WERI-Rb-1 (cell line): ENCODE results near the gene EFNA1.
"Not testable (repeated sequence)": the region's sequence is repeated elsewhere in the genome, so short reads cannot be mapped to it uniquely, and the experiment has no call there.

Source experiments
- DNase-seq: peaks from one replicate; pipeline ENCODE4 v3.0.0-alpha.2; 2020
- H3K27ac ChIP-seq: fragments of 250-450 bp; sonication (Bioruptor Pico); 2 replicates; pipeline ENCODE4 v1.5.1; 2020; ENCODE audit warnings: mild to moderate bottlenecking, moderate library complexity
- H3K27me3 ChIP-seq: fragments of 250-450 bp; sonication (Bioruptor Pico); 2 replicates; pipeline ENCODE4 v1.5.1; 2021; ENCODE audit warnings: mild to moderate bottlenecking, low read depth, moderate library complexity; ENCODE audit not compliant: insufficient read depth, severe bottlenecking
- H3K36me3 ChIP-seq: fragments of 250-450 bp; sonication (Bioruptor Pico); 2 replicates; pipeline ENCODE4 v1.5.1; 2020; ENCODE audit warnings: mild to moderate bottlenecking, moderate library complexity
- H3K4me3 ChIP-seq: 2 replicates; pipeline ENCODE4 v1.5.1; 2011; ENCODE audit warnings: low read depth, mild to moderate bottlenecking, control low read depth, low read length
- H3K9me3 ChIP-seq: fragments of 250-450 bp; sonication (Bioruptor Pico); 2 replicates; pipeline ENCODE4 v1.5.1; 2021; ENCODE audit warnings: mild to moderate bottlenecking, moderate library complexity; ENCODE audit not compliant: severe bottlenecking
- TF ChIP-seq, protein P1 (sequence below): IDR thresholded peaks from 2 replicates; pipeline ENCODE4 v1.5.1; 2011; ENCODE audit warnings: low read depth, mild to moderate bottlenecking, control low read depth, inconsistent platforms, low read length

The EFNA1 gene

DNA sequence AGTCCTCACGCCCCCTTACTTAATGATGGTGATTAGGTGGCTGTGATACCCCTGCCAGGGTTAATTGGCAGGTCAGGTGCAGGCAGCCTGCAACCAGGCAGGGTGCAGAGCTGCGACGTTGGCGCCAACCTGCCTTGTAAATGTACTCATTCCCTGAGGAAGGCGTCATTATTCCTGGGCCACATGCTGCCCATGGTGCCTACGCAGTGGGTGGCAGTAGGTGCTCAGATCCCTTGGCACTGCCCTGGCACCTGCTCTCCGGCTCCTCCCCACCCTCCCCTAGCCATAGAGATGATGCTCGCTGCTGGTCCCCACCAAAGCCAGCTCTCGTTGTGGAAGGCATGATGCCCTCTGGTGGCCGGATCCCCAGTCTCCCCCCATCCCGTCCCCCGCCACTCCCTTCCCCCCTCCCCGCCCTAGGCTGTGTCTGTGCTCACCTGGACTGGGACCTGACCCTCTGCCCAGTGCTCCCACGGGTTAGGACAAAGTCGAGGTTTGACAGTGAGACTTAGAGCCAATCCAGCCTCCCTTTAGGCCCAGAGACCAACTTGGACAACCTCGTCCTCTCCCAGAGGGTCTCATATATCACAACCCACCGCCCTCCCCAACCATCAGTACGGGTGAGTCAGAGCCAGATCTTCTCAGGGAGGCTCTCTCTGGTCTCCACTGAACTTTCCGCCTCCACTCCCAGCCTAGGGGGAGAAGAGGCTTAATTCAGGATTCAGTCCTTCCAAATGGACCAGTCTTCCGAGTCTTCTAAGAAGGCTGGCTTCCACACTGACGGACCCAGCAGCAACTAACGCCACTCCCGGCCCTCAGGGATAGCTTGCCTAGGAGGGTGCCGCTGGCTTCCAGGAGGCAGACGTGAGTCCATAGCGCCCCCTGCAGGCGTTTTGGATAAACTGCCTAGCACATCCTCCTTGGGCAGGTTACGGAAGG, 39.8 kb downstream of the EFNA1 start:
- peaks cover 23% of the 10 kb centered on the region for H3K36me3 ChIP-seq
- H3K27ac ChIP-seq = no peak overlapping the region
- DNase-seq = peak; percentile 99
- TF ChIP-seq, protein P1, sequence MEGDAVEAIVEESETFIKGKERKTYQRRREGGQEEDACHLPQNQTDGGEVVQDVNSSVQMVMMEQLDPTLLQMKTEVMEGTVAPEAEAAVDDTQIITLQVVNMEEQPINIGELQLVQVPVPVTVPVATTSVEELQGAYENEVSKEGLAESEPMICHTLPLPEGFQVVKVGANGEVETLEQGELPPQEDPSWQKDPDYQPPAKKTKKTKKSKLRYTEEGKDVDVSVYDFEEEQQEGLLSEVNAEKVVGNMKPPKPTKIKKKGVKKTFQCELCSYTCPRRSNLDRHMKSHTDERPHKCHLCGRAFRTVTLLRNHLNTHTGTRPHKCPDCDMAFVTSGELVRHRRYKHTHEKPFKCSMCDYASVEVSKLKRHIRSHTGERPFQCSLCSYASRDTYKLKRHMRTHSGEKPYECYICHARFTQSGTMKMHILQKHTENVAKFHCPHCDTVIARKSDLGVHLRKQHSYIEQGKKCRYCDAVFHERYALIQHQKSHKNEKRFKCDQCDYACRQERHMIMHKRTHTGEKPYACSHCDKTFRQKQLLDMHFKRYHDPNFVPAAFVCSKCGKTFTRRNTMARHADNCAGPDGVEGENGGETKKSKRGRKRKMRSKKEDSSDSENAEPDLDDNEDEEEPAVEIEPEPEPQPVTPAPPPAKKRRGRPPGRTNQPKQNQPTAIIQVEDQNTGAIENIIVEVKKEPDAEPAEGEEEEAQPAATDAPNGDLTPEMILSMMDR = peak; percentile 100
- H3K27me3 ChIP-seq = no peaks in the 10 kb centered on the region
- peak overlapping the region; percentile 45 for H3K4me3 ChIP-seq
- peaks cover 2% of the 10 kb centered on the region for H3K9me3 ChIP-seq

DNA sequence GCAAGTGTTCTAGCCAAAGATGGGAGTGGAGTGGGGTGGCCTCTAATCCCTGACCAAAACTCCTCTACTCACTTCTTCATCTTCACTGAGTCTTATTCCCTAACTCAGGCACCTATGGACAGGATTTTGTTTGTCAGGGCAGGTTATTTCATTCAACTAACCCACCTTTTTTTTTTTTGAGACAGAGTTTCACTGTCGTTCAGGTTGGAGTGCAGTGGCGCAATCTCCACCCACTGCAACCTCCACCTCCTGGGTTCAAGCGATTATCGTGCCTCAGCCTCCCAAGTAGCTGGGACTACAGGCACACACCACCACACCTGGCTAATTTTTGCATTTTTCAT, 40.4 kb downstream of the EFNA1 start:
- DNase-seq, H3K4me3 ChIP-seq, H3K9me3 ChIP-seq, H3K27ac ChIP-seq, H3K27me3 ChIP-seq: not testable (repeated sequence)
- peaks cover 23% of the 10 kb centered on the region for H3K36me3 ChIP-seq

- H3K9me3 ChIP-seq = peaks cover 2% of the 10 kb centered on the region
- TF ChIP-seq, protein P1 = no peak
- DNase-seq = peak; percentile 14
- no peaks in the 10 kb centered on the region for H3K27me3 ChIP-seq
- H3K27ac ChIP-seq = no peak overlapping the region
- no peak overlapping the region for H3K4me3 ChIP-seq
- H3K36me3 ChIP-seq = peaks cover 23% of the 10 kb centered on the region
Measured at GRCh38 chr1:155168456-155169210, 41.0 kb downstream of the EFNA1 start.

DNA sequence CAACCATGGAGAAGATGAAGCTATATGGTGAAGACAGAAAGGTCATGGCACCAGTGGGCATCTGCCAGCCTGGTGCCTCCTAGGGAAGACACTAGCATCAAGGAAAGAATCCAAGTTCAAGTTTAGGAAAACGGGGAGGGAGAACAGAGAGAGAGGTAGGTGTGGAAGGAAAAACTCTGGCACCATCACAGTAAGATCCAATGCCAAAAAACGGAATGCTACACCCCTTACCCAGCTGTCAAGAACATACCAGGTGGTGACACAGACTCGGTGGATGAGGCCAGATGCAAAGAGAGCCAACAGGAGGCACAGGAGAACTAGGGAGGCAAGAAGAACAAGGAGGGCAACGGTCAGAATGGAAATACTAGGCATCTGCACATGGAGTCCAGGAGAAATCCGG, 41.9 kb downstream of the EFNA1 start:
- H3K9me3 ChIP-seq = peaks cover 2% of the 10 kb centered on the region
- H3K4me3 ChIP-seq = no peak overlapping the region
- H3K27me3 ChIP-seq = no peaks in the 10 kb centered on the region
- DNase-seq = peak; percentile 3
- H3K27ac ChIP-seq = no peak overlapping the region
- peaks cover 23% of the 10 kb centered on the region for H3K36me3 ChIP-seq
- TF ChIP-seq, protein P1 = no peak

DNA sequence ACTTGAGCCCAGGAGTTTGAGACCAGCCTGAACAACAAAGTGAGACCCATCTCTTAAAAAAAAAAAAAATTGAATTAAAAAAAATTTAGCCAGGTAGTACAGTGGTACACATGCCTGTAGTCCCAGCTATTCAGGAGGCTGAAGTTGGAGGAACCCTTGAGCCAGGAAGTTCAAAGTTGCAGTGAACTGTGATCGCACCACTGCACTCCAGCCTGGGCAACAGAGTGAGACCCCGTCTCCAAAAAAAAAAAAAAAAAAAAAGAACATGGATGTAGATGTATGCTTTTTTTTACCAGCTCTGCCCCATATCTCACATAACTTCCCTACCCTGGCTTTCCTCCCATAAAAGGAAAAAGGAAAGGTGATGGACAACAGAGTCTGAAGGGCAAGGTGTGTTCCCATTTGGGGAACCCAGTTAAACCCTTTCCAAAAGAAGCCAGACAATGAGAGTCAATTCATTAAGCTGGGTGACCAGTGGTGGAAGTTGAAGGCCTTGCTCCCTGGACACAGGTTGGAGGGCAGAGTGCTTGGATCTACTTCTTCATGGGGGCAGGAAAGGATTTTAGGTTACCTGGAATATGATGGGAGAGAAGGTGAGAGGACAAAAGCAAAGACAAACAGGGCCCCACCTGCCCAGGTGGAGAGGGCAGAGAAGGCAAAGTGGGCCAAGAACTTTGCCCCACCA, 42.6 kb downstream of the EFNA1 start:
- DNase-seq = peak; percentile 4
- Histone ChIP-seq H3K36me3 (peaks cover 23% of the 10 kb centered on the region), H3K4me3 (no peak overlapping the region), H3K9me3 (no peaks in the 10 kb centered on the region), H3K27ac (no peak overlapping the region), H3K27me3 (no peaks in the 10 kb centered on the region)
- TF ChIP-seq, protein P1 = no peak

GRCh38 chr1:155170806-155171205, 43.1 kb downstream of the EFNA1 start:
- Histone ChIP-seq H3K27me3 (no peaks in the 10 kb centered on the region), H3K4me3 (no peak overlapping the region), H3K36me3 (peaks cover 23% of the 10 kb centered on the region), H3K9me3 (no peaks in the 10 kb centered on the region), H3K27ac (no peak overlapping the region)
- TF ChIP-seq, protein P1 = no peak
- DNase-seq = peak; percentile 8
